H1 (cell line): Measurements from ENCODE around the gene TSC22D1. TPM values are rescaled to one million over a fixed set of nuclear protein-coding genes. Genes with fewer than 3 reads are reported as not detected.

Experiments used
- CTCF ChIA-PET: fragments of 300-600 bp; sonication (Branson Sonifier 250); formaldehyde crosslinking; loops from one replicate; lab custom pipeline; 2021; ENCODE audit not compliant: partially characterized antibody; lab: Charles Lee
- POLR2A ChIA-PET: fragments of 300-600 bp; sonication (Branson Sonifier 250); formaldehyde crosslinking; loops from one replicate; lab custom pipeline; 2021; ENCODE audit warnings: inconsistent platforms; ENCODE audit not compliant: partially characterized antibody; lab: Charles Lee
- DNase-seq, 2 experiments: peaks; one replicate each; pipeline versions ENCODE4 v3.0.0 to v3.0.0-alpha.2; 2010 to 2022; ENCODE audit warnings: low spot score in 2 of 2, low read depth in 1 of 2, mixed read lengths in 1 of 2
- FAIRE-seq: peaks from 2 replicates; lab custom pipeline; 2011; peaks lifted over from hg19 to GRCh38; lab: Jason Lieb, UNC
- H2AFZ ChIP-seq: 2 replicates; pipeline ENCODE4 v1.8.1; 2012; ENCODE audit warnings: low read length, inconsistent platforms
- H2AK5ac ChIP-seq: 2 replicates; pipeline ENCODE4 v1.6.1; 2013; ENCODE audit warnings: low read depth, low read length
- H2BK120ac ChIP-seq: replicated peaks from 2 replicates; pipeline ENCODE3; 2013; ENCODE audit warnings: low read depth, low read length, inconsistent platforms
- H2BK12ac ChIP-seq: 2 replicates; pipeline ENCODE4 v1.6.1; 2013; ENCODE audit warnings: low read depth, low read length
- H2BK15ac ChIP-seq: 2 replicates; pipeline ENCODE4 v1.6.1; 2013; ENCODE audit warnings: low read length
- H2BK20ac ChIP-seq: 2 replicates; pipeline ENCODE4 v1.6.1; 2013; ENCODE audit warnings: low read length
- H2BK5ac ChIP-seq: 2 replicates; pipeline ENCODE4 v1.6.1; 2013; ENCODE audit warnings: low read depth, low read length
- H3K14ac ChIP-seq: 2 replicates; pipeline ENCODE4 v1.6.1; 2013; ENCODE audit warnings: inconsistent platforms; ENCODE audit not compliant: insufficient read length
- H3K18ac ChIP-seq: 2 replicates; pipeline ENCODE4 v1.6.1; 2013; ENCODE audit warnings: low read length; ENCODE audit errors: extremely low read depth
- H3K23ac ChIP-seq: 2 replicates; pipeline ENCODE4 v1.6.1; 2013; ENCODE audit warnings: inconsistent platforms; ENCODE audit not compliant: insufficient read length
- H3K23me2 ChIP-seq: 2 replicates; pipeline ENCODE4 v1.6.1; 2013; ENCODE audit warnings: low read depth, low read length
- H3K27ac ChIP-seq: 2 replicates; pipeline ENCODE4 v1.6.1; 2011; ENCODE audit warnings: low read depth, low read length, inconsistent platforms
- H3K27me3 ChIP-seq, 4 experiments: replicated peaks in 1 of 4; 1 replicate in 1 of 4; 2 replicates in 3 of 4; pipeline versions ENCODE4 v1.6.1 to v1.8.1; 2011 to 2013; ENCODE audit warnings: low read length in 3 of 4, mild to moderate bottlenecking in 3 of 4, inconsistent platforms in 2 of 4, mixed read lengths in 2 of 4, moderate library complexity in 1 of 4; ENCODE audit not compliant: control insufficient read depth in 3 of 4, insufficient read depth in 3 of 4; ENCODE audit errors: extremely low read depth in 1 of 4
- H3K36me3 ChIP-seq, 4 experiments: 2 replicates each; pipeline versions ENCODE4 v1.6.1 to v1.8.1; 2011 to 2013; ENCODE audit warnings: mild to moderate bottlenecking in 4 of 4, low read length in 3 of 4, moderate library complexity in 2 of 4, control low read depth in 1 of 4, inconsistent platforms in 1 of 4; ENCODE audit not compliant: insufficient read depth in 4 of 4, control insufficient read depth in 2 of 4
- H3K4ac ChIP-seq: replicated peaks from 2 replicates; pipeline ENCODE3; 2013; ENCODE audit warnings: low read length, low read depth, mixed read lengths, inconsistent platforms; ENCODE audit not compliant: insufficient read length
- H3K4me1 ChIP-seq, 4 experiments: replicated peaks in 1 of 4; 1 replicate in 1 of 4; 2 replicates in 3 of 4; pipeline versions ENCODE4 v1.6.1 to v1.8.1; 2011 to 2013; ENCODE audit warnings: low read length in 3 of 4, inconsistent platforms in 2 of 4, mixed read lengths in 1 of 4; ENCODE audit not compliant: insufficient read depth in 4 of 4, control insufficient read depth in 3 of 4
- H3K4me2 ChIP-seq, 2 experiments: 2 replicates each; pipeline versions ENCODE4 v1.6.1 to v1.8.1; 2011 to 2013; ENCODE audit warnings: low read depth in 2 of 2, low read length in 2 of 2, control low read depth in 1 of 2, inconsistent platforms in 1 of 2, mild to moderate bottlenecking in 1 of 2; ENCODE audit not compliant: insufficient read depth in 1 of 2
- H3K4me3 ChIP-seq, 4 experiments: fragments of 200-600, 300-600 bp in 1 of 4; sonication (generic), shearing (Covaris generic), sonication (Bioruptor Twin) in 1 of 4; 2 replicates each; pipeline versions ENCODE4 v1.5.1 to v1.8.1; 2011 to 2016; ENCODE audit warnings: low read length in 4 of 4, low read depth in 3 of 4, control low read depth in 2 of 4, inconsistent platforms in 2 of 4, mild to moderate bottlenecking in 2 of 4, mixed read lengths in 1 of 4, moderate library complexity in 1 of 4; ENCODE audit not compliant: insufficient read depth in 2 of 4; ENCODE audit errors: extremely low read depth in 1 of 4
- H3K56ac ChIP-seq: replicated peaks from 2 replicates; pipeline ENCODE3; 2013; ENCODE audit warnings: low read depth, mild to moderate bottlenecking, mixed read lengths, low read length, inconsistent platforms; ENCODE audit not compliant: insufficient read length
- H3K79me1 ChIP-seq: 2 replicates; pipeline ENCODE4 v1.6.1; 2013; ENCODE audit warnings: low read depth, low read length, control low read depth
- H3K79me2 ChIP-seq, 2 experiments: 2 replicates each; pipeline versions ENCODE4 v1.6.1 to v1.8.1; 2012 to 2013; ENCODE audit warnings: low read length in 2 of 2, mild to moderate bottlenecking in 2 of 2, inconsistent platforms in 1 of 2; ENCODE audit not compliant: insufficient read depth in 2 of 2, control insufficient read depth in 1 of 2
- H3K9ac ChIP-seq, 4 experiments: replicated peaks in 1 of 4; 1 replicate in 1 of 4; 2 replicates in 3 of 4; pipeline versions ENCODE4 v1.6.1 to v1.8.1; 2011 to 2013; ENCODE audit warnings: low read depth in 3 of 4, low read length in 3 of 4, control low read depth in 2 of 4, mild to moderate bottlenecking in 2 of 4, moderate library complexity in 2 of 4, inconsistent platforms in 1 of 4; ENCODE audit errors: extremely low read depth in 1 of 4
- H3K9me3 ChIP-seq, 2 experiments: 2 replicates each; pipeline versions ENCODE4 v1.6.1 to v1.8.1; 2012 to 2013; ENCODE audit warnings: mild to moderate bottlenecking in 2 of 2, moderate library complexity in 2 of 2, control low read depth in 1 of 2, inconsistent platforms in 1 of 2, low read depth in 1 of 2, low read length in 1 of 2, mixed read lengths in 1 of 2; ENCODE audit not compliant: insufficient read depth in 2 of 2
- H4K20me1 ChIP-seq, 2 experiments: replicated peaks in 1 of 2; 2 replicates each; pipeline versions ENCODE3 to v1.8.1; 2011 to 2013; ENCODE audit warnings: inconsistent platforms in 2 of 2, low read length in 2 of 2, mild to moderate bottlenecking in 1 of 2; ENCODE audit not compliant: insufficient read depth in 2 of 2, control insufficient read depth in 1 of 2
- H4K5ac ChIP-seq: 2 replicates; pipeline ENCODE4 v1.6.1; 2013; ENCODE audit warnings: low read length, low read depth, mixed read lengths, inconsistent platforms; ENCODE audit not compliant: insufficient read length
- H4K8ac ChIP-seq: 2 replicates; pipeline ENCODE4 v1.8.0; 2013; ENCODE audit warnings: mild to moderate bottlenecking, moderate library complexity, low read length, inconsistent platforms; ENCODE audit not compliant: insufficient read depth; ENCODE audit errors: extremely low read depth
- H4K91ac ChIP-seq: replicated peaks from 2 replicates; pipeline ENCODE3; 2013; ENCODE audit warnings: low read length, mixed read lengths, inconsistent platforms; ENCODE audit not compliant: insufficient read length
- BACH1 ChIP-seq: IDR thresholded peaks from 2 replicates; pipeline ENCODE4 v1.6.1; 2012; ENCODE audit warnings: low read length, improper control_type of control experiment
- JUN ChIP-seq: IDR thresholded peaks from 2 replicates; pipeline ENCODE4 v1.6.1; 2011; ENCODE audit warnings: low read depth, mild to moderate bottlenecking, improper control_type of control experiment, low read length
- JUND ChIP-seq: IDR thresholded peaks from 2 replicates; pipeline ENCODE4 v1.6.1; 2011; ENCODE audit warnings: mild to moderate bottlenecking, improper control_type of control experiment, low read length
- KDM4A ChIP-seq: IDR thresholded peaks from one replicate; pipeline ENCODE4 v1.7.1; 2012; ENCODE audit warnings: low read depth, mild to moderate bottlenecking, moderate library complexity, low read length, inconsistent platforms; ENCODE audit not compliant: severe bottlenecking
- RXRA ChIP-seq: IDR thresholded peaks from 2 replicates; pipeline ENCODE4 v1.6.1; 2011; ENCODE audit warnings: low read depth, mild to moderate bottlenecking, low read length, moderate library complexity; ENCODE audit not compliant: insufficient read depth
- SIRT6 ChIP-seq: IDR thresholded peaks from one replicate; pipeline ENCODE4 v1.7.1; 2012; ENCODE audit warnings: low read length, inconsistent platforms
- SP2 ChIP-seq: IDR thresholded peaks from 2 replicates; pipeline ENCODE4 v1.6.1; 2012; ENCODE audit warnings: mild to moderate bottlenecking, low read length, inconsistent platforms
- SP4 ChIP-seq: IDR thresholded peaks from 2 replicates; pipeline ENCODE4 v1.6.1; 2012; ENCODE audit warnings: low read length, inconsistent platforms
- WGBS, 2 experiments: shearing (Covaris generic) in 1 of 2; methylation state at CpG; one replicate each; pipeline versions ENCODE4 v1.1.6 to v1.1.7; 2013 to 2015; ENCODE audit warnings: low lambda C conversion rate in 2 of 2, mixed read lengths in 2 of 2, inconsistent platforms in 1 of 2, low coverage in 1 of 2, missing lambda C conversion rate in 1 of 2; ENCODE audit not compliant: insufficient replicate concordance in 2 of 2, insufficient coverage in 1 of 2, insufficient read length in 1 of 2; ENCODE audit errors: extremely low coverage in 1 of 2, missing lambda C conversion rate in 1 of 2; 5-methylcytosine and 5-hydroxymethylcytosine counted together
- polyA plus RNA-seq, 7 experiments: library from polyadenylated mRNA; depleted of rRNA in 3 of 7; stranded (reverse) in 5 of 7; unstranded in 2 of 7; fragments of >200 nt in 5 of 7; fragments of 200-250 nt in 2 of 7; gene quantifications; 1 replicate in 5 of 7; 2 replicates in 1 of 7; 4 replicates in 1 of 7; pipeline versions ENCODE4 v1.2.1 to v1.2.3, GENCODE V29; 2011 to 2013; ENCODE audit warnings: missing spikeins in 2 of 7, mixed read lengths in 2 of 7
- total RNA-seq: library from RNA; stranded (reverse); fragmentation: NEBNext Ultra II Directional; extraction: Animal tissue kit (Norgen Biotek cat#: 25700); gene quantifications from 2 replicates; pipeline ENCODE4 v1.2.1, GENCODE V29; 2021

The TSC22D1 gene
- total and polyA plus RNA-seq, 2 of the 8 experiments (the other 6 are each of a cell fraction or from before 2014, with no cell fraction given): 52.6 to 80.9 TPM

- no peak overlapping the region for H3K18ac ChIP-seq
- no peak overlapping the region for H2AK5ac ChIP-seq
- no peaks in the 10 kb centered on the region; the same call in 1 of the 2 replicates for H3K23me2 ChIP-seq
- ChIA-PET CTCF (interaction anchor here (0.6 kb wide), 1 partner anchor 11 kb away, joined by 3 read pairs; no protein-coding TSS in a partner anchor), POLR2A (no interaction called here)
- H4K20me1 ChIP-seq: no peaks in the 10 kb centered on the region
- FAIRE-seq (no peak), DNase-seq (no peak)
- no peak overlapping the region for H3K9ac ChIP-seq
- H3K9me3 ChIP-seq: no peaks in the 10 kb centered on the region
- no peak overlapping the region for H3K4me3 ChIP-seq
- no peaks in the 10 kb centered on the region for H3K79me2 ChIP-seq
- H3K36me3 ChIP-seq: no peaks in the 10 kb centered on the region
- no peak overlapping the region for H4K8ac ChIP-seq
- no peak overlapping the region for H2BK120ac ChIP-seq
- WGBS, 2 experiments: 92% methylated on average over 5 of the region's 5 CpGs; no CpG with 5 or more reads in 1 of the 2 experiments
- no peak overlapping the region for H3K23ac ChIP-seq
- no peak overlapping the region for H3K14ac ChIP-seq
- no peak overlapping the region for H3K4ac ChIP-seq
- no peak overlapping the region for H2BK20ac ChIP-seq
- TF ChIP-seq SP2 (no peak), KDM4A (no peak), SP4 (no peak), BACH1 (no peak), JUND (no peak), SIRT6 (no peak), JUN (no peak), RXRA (no peak)
- no peak overlapping the region for H3K27ac ChIP-seq
- no peak overlapping the region for H2BK5ac ChIP-seq
- H3K27me3 ChIP-seq: no peaks in the 10 kb centered on the region
- no peak overlapping the region for H4K5ac ChIP-seq
- no peak overlapping the region for H3K56ac ChIP-seq
- H2AFZ ChIP-seq: no peak overlapping the region
- no peak overlapping the region for H4K91ac ChIP-seq
- no peak overlapping the region for H2BK12ac ChIP-seq
- no peaks in the 10 kb centered on the region for H3K79me1 ChIP-seq
- 0 out of 7 replicates have a peak, but pooled peaks cover 0 to 5% (median 0%) of the 10 kb centered on the region in 4 experiments for H3K4me1 ChIP-seq
- H2BK15ac ChIP-seq: no peak overlapping the region
- no peak overlapping the region for H3K4me2 ChIP-seq
Observed at GRCh38 chr13:44382635-44383145, 193.4 kb downstream of the TSC22D1 start.
